Parathyroid adenoma (tissue), 2 donors: ENCODE results near the gene PACSIN1.
"Not testable (repeated sequence)": the region's sequence is repeated elsewhere in the genome, so short reads cannot be mapped to it uniquely, and the experiment has no call there.

Experiments
- H2AFZ ChIP-seq: fragments of 300-600 bp; sonication (generic); one replicate; pipeline ENCODE4 v1.7.0; 2017; ENCODE audit warnings: antibody characterized with exemption, mild to moderate bottlenecking
- H3K27ac ChIP-seq: fragments of 300-600 bp; sonication (generic); one replicate; pipeline ENCODE4 v1.7.0; 2017
- H3K27me3 ChIP-seq: fragments of 300-600 bp; sonication (generic); one replicate; pipeline ENCODE4 v1.7.0; 2017; ENCODE audit warnings: low read length; ENCODE audit not compliant: control insufficient read depth, insufficient read depth
- H3K36me3 ChIP-seq: fragments of 300-600 bp; sonication (generic); one replicate; pipeline ENCODE4 v1.7.0; 2017; ENCODE audit warnings: low read length; ENCODE audit not compliant: control insufficient read depth, insufficient read depth
- H3K4me1 ChIP-seq: fragments of 300-600 bp; sonication (generic); one replicate; pipeline ENCODE4 v1.7.0; 2017; ENCODE audit warnings: control low read depth
- H3K4me2 ChIP-seq: fragments of 300-600 bp; sonication (generic); one replicate; pipeline ENCODE4 v1.7.0; 2017; ENCODE audit warnings: low read length
- H3K4me3 ChIP-seq: fragments of 300-600 bp; sonication (generic); one replicate; pipeline ENCODE4 v1.7.0; 2017; ENCODE audit warnings: low read depth, low read length
- H3K79me2 ChIP-seq: fragments of 300-600 bp; sonication (generic); one replicate; pipeline ENCODE4 v1.7.0; 2017; ENCODE audit warnings: control low read depth
- H3K9ac ChIP-seq: fragments of 300-600 bp; sonication (generic); one replicate; pipeline ENCODE4 v1.7.0; 2017; ENCODE audit warnings: mild to moderate bottlenecking
- H3K9me3 ChIP-seq: fragments of 300-600 bp; sonication (generic); one replicate; pipeline ENCODE4 v1.7.0; 2017; ENCODE audit warnings: low read length; ENCODE audit not compliant: control insufficient read depth
- TF ChIP-seq, protein P1 (sequence below): fragments of 300-600 bp; sonication (generic); IDR thresholded peaks from one replicate; pipeline ENCODE4 v1.7.0; 2017; ENCODE audit warnings: antibody characterized with exemption, mild to moderate bottlenecking
- donor health status: primary hyperparathyroidism.

The PACSIN1 gene

DNA sequence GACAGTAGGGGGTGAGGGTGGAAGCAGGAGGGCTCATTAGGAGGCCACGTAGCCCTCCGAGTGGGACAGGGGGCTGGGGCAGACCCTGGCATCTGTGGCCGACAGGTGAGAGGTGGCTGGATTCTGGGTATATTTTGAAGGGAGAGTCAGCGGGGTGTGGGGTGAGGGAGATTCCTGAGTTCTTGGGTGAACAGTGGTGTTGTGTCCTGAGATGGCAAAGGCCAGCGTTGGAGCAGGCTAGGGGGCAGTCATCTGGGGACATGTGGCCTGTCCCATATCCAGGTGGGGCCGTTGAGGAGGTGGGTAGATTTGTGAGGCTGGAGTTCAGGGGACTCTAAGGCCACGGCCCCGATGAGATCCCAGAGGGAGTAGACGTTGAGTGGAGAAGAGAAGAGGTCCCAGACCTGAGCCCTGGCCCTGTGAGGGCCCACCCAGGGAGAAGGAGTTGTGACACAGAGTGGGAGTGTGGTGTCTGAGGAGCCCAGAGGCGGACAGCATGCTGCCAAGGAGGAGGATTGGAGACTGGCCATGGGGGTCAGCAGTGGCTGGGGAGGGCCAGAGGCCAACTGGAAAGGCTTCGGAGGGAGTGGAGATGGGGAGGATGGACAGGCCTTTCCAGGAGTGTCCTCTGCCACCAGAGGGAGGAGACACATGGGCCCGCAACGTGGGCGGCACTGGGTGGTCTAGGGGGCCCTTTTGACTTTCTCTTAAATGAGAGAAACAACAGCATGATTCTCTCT, 19.6 kb downstream of the PACSIN1 start:
- TF ChIP-seq, protein P1, sequence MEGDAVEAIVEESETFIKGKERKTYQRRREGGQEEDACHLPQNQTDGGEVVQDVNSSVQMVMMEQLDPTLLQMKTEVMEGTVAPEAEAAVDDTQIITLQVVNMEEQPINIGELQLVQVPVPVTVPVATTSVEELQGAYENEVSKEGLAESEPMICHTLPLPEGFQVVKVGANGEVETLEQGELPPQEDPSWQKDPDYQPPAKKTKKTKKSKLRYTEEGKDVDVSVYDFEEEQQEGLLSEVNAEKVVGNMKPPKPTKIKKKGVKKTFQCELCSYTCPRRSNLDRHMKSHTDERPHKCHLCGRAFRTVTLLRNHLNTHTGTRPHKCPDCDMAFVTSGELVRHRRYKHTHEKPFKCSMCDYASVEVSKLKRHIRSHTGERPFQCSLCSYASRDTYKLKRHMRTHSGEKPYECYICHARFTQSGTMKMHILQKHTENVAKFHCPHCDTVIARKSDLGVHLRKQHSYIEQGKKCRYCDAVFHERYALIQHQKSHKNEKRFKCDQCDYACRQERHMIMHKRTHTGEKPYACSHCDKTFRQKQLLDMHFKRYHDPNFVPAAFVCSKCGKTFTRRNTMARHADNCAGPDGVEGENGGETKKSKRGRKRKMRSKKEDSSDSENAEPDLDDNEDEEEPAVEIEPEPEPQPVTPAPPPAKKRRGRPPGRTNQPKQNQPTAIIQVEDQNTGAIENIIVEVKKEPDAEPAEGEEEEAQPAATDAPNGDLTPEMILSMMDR = no peak
- Histone ChIP-seq H3K9me3 (no peaks in the 10 kb centered on the region), H3K27me3 (no peaks in the 10 kb centered on the region), H2AFZ (no peak overlapping the region), H3K36me3 (no peaks in the 10 kb centered on the region), H3K27ac (no peak overlapping the region), H3K4me2 (no peak overlapping the region), H3K4me3 (no peak overlapping the region), H3K9ac (no peak overlapping the region), H3K4me1 (no peaks in the 10 kb centered on the region), H3K79me2 (no peaks in the 10 kb centered on the region)

DNA sequence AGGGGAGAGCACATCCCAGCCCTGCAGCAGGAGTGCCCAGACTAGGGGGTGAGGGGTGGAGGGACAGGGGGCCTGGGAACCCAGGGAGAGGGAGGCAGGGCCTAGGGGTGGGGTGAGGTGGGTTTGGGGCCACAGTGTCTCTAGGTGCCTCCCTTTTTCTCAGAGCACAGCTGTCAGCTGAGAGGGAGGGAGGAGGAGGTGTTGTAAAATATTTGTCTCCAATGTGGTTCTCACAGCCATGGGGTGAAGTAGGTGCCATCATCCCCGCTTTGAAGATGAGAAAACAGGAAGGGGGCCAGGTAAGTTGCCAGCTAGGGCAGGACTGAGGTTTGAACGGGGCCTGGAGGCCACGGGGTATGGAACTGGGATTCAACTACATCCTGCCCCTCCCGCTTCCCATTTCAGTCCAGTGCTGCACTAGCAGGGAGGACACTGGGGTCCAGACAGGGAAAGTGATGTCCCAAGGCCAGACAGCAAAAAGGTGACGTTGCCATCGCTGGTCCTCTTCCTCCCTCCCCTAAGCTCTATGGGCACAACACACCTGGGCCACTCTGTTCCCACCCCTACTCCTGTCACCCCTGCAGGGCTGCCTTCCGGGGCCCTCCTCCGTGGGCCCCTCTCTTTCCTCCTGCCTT, 20.3 kb downstream of the PACSIN1 start:
- H3K9ac ChIP-seq = no peak overlapping the region
- H3K4me1 ChIP-seq = no peaks in the 10 kb centered on the region

DNA sequence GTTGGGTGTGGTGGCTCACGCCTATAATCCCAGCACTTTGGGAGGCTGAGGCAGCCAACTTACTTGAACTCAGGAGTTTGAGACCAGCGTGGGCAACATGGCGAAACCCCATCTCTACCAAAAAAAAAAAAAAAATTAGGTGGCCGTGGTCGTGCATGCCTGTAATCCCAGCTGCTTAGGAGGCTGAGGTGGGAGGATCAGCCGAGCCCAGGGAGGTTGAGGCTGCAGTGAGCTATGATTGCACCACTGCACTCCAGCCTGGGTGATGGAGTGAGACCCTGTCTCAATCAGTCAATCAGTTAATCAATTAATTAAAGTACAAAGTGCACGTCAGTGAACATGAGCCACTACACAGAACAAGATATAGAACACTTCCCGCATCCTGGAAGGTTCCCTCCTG, 21.0 kb downstream of the PACSIN1 start:
- H3K27me3 ChIP-seq, H3K27ac ChIP-seq, H2AFZ ChIP-seq: not testable (repeated sequence)

More for the DNA sequence above, 20.3 kb downstream of the PACSIN1 start:
- H3K36me3 ChIP-seq = no peaks in the 10 kb centered on the region
- no peak overlapping the region for H3K4me3 ChIP-seq
- no peaks in the 10 kb centered on the region for H3K9me3 ChIP-seq
- H2AFZ ChIP-seq = no peak overlapping the region
- no peaks in the 10 kb centered on the region for H3K27me3 ChIP-seq
- TF ChIP-seq, protein P1 = no peak
- H3K4me2 ChIP-seq = no peak overlapping the region
- H3K79me2 ChIP-seq = no peaks in the 10 kb centered on the region
- no peak overlapping the region for H3K27ac ChIP-seq

DNA sequence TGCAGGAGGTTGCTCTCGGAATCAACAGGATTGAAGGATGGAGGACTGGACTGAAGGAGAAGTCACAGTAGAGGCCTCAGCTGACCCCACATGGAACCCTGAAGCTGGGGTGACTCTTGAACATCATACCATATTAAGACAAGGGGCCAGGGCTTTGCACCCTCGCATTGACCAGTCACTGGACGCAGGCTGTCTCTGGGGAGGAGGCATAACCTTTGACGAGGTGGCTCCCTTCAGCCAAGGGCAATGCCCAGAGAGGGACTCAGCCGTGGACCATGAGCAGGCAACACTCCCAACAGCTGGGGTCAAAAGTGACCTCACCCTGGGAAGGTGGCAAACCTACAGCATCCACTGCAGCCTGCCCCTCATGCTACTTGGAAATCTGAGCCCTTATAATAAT, 21.7 kb downstream of the PACSIN1 start:
- Histone ChIP-seq H3K79me2 (no peaks in the 10 kb centered on the region), H2AFZ (no peak overlapping the region), H3K9ac (no peak overlapping the region), H3K36me3 (no peaks in the 10 kb centered on the region), H3K9me3 (no peaks in the 10 kb centered on the region), H3K27ac (no peak overlapping the region), H3K4me2 (no peak overlapping the region), H3K27me3 (no peaks in the 10 kb centered on the region), H3K4me3 (no peak overlapping the region), H3K4me1 (no peaks in the 10 kb centered on the region)
- TF ChIP-seq, protein P1 = no peak

More for the DNA sequence above, 21.0 kb downstream of the PACSIN1 start:
- H3K4me3 ChIP-seq, H3K9me3 ChIP-seq, H3K36me3 ChIP-seq, H3K9ac ChIP-seq, H3K4me1 ChIP-seq, H3K4me2 ChIP-seq, H3K79me2 ChIP-seq: not testable (repeated sequence)

DNA sequence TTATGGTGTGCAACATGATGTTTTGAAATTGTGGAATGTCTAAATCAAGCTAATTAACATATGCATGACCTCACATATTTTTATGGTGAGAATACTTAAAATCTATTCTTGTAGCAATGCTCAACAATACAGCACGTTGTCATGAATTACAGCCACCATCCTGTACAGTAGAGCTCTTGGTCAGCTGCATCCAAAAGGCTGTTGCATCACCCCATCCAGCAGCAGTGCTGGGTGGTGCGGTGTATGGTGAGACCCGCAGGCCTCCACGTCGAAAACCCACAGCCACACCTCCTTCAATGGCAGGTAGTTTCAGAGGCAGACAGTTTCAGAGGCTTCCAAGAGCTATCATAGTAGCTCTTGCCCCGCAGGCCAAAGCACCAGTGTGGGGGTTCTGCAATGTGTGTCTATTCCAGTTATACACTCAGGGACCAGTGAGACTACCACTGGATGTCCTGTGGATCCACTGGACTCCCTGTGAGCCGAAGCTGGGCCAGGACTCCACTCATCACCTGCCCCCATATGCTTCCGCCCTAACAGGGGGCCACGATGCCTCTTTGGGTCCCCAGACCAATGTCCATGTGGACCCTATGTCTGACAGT, 23.4 kb downstream of the PACSIN1 start:
- H3K4me2 ChIP-seq = no peak overlapping the region

More for the DNA sequence above, 23.4 kb downstream of the PACSIN1 start:
- Histone ChIP-seq H3K79me2 (no peaks in the 10 kb centered on the region), H3K36me3 (no peaks in the 10 kb centered on the region), H3K9ac (no peak overlapping the region), H3K4me3 (no peak overlapping the region), H3K27me3 (no peaks in the 10 kb centered on the region), H3K4me1 (no peaks in the 10 kb centered on the region), H2AFZ (no peak overlapping the region), H3K27ac (no peak overlapping the region), H3K9me3 (no peaks in the 10 kb centered on the region)
- TF ChIP-seq, protein P1 = no peak
